Fibroblast of mammary gland (primary cell): ENCODE measurements around the gene IPO5.

Source experiments
- DNase-seq: peaks from one replicate; pipeline ENCODE4 v3.0.0-alpha.2; 2010; ENCODE audit warnings: low read depth
- H3K4me3 ChIP-seq: 2 replicates; pipeline ENCODE4 v1.5.1; 2011; ENCODE audit warnings: low read depth, mild to moderate bottlenecking, low read length, moderate library complexity; ENCODE audit not compliant: control insufficient read depth
- TF ChIP-seq, protein P1 (sequence below): conservative IDR thresholded peaks from 2 replicates; pipeline ENCODE4 v1.5.1; 2011; ENCODE audit warnings: low read depth, low read length, inconsistent platforms; ENCODE audit not compliant: control insufficient read depth, insufficient read depth

The IPO5 gene

DNA sequence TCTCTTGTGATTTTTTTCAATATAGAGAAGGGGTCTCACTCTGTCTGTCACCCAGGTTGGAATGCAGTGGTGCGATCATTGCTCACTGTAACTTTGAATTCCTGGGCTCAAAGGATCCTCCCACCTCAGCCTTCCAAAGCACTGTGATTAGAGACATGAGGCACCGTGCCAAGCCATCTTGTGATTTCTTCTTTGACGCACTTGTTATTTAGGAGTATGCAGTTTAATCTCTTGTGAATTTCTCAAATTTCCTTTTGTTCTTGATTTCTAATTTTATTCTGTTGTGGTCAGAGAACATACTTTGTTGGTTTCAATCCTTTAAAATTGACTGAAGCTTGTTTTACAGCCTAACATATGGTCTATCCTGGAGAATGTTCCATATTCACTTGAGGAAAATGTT is 14.5 kb downstream of the IPO5 start:
- DNase-seq: peak; percentile 46
- H3K4me3 ChIP-seq: no peak overlapping the region
- TF ChIP-seq, protein P1, sequence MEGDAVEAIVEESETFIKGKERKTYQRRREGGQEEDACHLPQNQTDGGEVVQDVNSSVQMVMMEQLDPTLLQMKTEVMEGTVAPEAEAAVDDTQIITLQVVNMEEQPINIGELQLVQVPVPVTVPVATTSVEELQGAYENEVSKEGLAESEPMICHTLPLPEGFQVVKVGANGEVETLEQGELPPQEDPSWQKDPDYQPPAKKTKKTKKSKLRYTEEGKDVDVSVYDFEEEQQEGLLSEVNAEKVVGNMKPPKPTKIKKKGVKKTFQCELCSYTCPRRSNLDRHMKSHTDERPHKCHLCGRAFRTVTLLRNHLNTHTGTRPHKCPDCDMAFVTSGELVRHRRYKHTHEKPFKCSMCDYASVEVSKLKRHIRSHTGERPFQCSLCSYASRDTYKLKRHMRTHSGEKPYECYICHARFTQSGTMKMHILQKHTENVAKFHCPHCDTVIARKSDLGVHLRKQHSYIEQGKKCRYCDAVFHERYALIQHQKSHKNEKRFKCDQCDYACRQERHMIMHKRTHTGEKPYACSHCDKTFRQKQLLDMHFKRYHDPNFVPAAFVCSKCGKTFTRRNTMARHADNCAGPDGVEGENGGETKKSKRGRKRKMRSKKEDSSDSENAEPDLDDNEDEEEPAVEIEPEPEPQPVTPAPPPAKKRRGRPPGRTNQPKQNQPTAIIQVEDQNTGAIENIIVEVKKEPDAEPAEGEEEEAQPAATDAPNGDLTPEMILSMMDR: no peak

DNA sequence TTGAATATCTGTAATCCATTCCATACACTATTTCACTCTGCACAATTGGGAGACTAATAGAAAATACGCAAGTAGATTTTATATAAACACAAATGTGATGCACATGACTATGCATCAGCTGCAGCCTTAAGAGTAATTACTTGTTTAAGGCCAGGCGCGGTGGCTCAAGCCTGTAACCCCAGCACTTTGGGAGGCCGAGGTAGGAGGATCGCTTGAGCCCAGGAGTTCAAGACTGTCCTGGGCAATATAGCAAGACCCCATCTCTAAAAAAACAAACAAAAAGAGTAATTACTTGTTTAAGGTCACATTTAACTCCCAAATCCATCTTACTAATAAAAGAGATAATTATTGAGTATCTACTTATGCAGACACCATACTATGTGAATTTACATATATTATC is 18.0 kb downstream of the IPO5 start:
- DNase-seq: no peak
- no peak overlapping the region for H3K4me3 ChIP-seq
- TF ChIP-seq, protein P1: no peak

DNA sequence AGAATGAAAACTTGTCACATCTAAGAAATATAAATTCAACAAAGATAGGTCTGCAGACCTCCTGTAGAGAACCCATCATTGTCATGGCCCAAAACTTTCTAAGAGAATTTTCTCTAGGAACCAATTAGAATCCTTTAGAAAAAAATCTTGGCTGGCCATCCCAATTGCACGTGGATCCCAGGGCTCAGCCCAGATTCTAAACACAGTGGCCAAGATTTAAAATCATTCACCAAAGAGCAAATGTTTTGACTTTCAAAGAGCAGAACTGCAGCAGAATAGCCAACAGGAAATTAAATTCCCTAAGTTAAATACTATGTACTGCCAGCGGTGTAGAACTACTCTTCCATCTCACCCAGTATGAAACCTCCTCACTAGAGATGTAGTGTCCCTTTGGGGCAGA is 21.3 kb downstream of the IPO5 start:
- no peak overlapping the region for H3K4me3 ChIP-seq
- peak; percentile 28 for DNase-seq
- TF ChIP-seq, protein P1: no peak

DNA sequence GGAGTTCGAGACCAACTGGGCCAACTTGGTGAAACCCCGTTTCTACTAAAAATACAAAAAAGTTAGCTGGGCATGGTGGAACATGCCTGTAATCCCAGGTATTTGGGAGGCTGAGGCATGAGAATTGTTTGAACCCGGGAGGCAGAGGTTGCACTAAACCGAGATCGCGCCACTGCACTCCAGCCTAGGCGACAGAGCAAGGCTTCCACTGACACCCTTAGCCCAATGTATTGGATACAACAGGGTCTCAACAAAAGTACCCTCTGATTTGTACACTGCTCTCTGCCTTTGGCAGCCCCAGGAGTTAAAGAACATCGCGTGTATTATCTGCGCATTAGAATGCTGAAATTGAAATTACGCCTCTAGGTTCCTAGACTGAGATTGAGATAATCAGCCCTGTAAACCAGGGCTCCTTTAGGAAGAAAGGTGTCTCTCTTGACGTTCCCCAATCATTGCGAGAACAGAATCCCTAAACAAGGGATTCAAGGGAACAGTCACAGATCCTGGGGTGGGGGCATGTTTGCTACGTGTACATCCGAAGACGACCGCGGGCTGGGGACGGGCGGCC is 21.9 kb downstream of the IPO5 start:
- TF ChIP-seq, protein P1: no peak

DNA sequence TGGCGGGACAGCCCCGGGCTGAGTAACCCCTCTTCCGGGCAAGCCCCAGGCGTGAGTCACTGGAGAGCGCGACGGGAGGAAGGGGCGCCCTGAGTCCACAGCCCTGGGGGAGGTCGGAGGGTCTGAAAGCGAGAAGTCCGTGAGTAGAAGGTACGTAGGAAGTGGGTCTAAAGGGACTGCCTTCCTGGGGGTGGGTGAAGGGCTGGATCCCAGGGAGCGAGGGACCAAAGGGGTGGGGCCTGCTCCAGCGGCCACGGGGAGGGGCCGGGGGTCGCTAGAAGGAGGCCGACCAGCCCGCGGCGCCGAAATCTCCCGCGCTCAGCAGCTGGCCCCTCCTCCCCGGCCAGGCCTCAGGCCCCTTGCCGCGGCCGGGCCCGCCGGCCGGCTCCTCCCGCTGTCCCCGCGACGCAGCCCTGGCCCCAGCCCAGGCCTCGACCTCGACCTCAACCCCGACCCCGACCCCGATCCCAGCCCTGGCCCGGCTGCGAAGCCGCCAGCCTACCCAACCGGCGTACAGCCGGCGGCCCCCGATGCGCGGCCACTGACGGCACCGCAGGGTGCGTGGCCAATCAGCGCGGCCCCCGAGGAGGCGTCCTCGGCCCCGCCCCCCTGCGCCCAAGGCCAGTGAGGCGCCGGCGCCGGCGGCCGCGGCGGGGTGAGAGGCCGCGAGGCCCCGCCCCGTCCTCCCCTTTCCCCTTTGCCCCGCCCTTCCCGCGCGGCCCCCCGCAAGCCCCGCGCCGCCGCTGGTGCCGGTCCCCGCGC is 22.6 kb downstream of the IPO5 start:
- DNase-seq: peak; percentile 75
- TF ChIP-seq, protein P1: no peak
- H3K4me3 ChIP-seq: peak overlapping the region; percentile 90

More for the DNA sequence above, 21.9 kb downstream of the IPO5 start:
- no peak for DNase-seq
- H3K4me3 ChIP-seq: peak overlapping the region; percentile 63

GRCh38 chr13:97976610-97977521 is 23.4 kb downstream of the IPO5 start:
- DNase-seq: peak; percentile 14
- peak overlapping the region; percentile 90 for H3K4me3 ChIP-seq
- TF ChIP-seq, protein P1: no peak
